ENCODE data around the gene TRAPPC10. TPM values are rescaled to one million over a fixed set of nuclear protein-coding genes. Genes with fewer than 3 reads are reported as not detected.

Gene TRAPPC10
- total and polyA plus RNA-seq, 7 donors = 8.4 to 27.3 (median 19.6) TPM

GRCh38 chr21:44046734-44047133, 34.6 kb downstream of the TRAPPC10 start:
- Histone ChIP-seq H3K4me1 (peaks cover 0 to 28% (median 12%) of the 10 kb centered on the region in 4 donors), H3K4me3 (no peak overlapping the region), H3K27me3 (no peaks in the 10 kb centered on the region), H3K27ac (no peak overlapping the region), H3K36me3 (peaks cover 0 to 6% (median 0%) of the 10 kb centered on the region in 4 donors), H3K9me3 (no peaks in the 10 kb centered on the region)
- 96 to 98% methylated on average over 18 of the region's 18 CpGs for WGBS, 2 donors
- DNase-seq = no peak
- no peak for TF ChIP-seq POLR2A (IDR thresholded peaks at IDR 0.05)
- TF ChIP-seq, protein P1, sequence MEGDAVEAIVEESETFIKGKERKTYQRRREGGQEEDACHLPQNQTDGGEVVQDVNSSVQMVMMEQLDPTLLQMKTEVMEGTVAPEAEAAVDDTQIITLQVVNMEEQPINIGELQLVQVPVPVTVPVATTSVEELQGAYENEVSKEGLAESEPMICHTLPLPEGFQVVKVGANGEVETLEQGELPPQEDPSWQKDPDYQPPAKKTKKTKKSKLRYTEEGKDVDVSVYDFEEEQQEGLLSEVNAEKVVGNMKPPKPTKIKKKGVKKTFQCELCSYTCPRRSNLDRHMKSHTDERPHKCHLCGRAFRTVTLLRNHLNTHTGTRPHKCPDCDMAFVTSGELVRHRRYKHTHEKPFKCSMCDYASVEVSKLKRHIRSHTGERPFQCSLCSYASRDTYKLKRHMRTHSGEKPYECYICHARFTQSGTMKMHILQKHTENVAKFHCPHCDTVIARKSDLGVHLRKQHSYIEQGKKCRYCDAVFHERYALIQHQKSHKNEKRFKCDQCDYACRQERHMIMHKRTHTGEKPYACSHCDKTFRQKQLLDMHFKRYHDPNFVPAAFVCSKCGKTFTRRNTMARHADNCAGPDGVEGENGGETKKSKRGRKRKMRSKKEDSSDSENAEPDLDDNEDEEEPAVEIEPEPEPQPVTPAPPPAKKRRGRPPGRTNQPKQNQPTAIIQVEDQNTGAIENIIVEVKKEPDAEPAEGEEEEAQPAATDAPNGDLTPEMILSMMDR (IDR thresholded peaks at IDR 0.05) = no peak
- TF ChIP-seq EP300 (IDR thresholded peaks at IDR 0.05) = no peak
- intact Hi-C loops (cut with DNase I) = no loop called here

DNA sequence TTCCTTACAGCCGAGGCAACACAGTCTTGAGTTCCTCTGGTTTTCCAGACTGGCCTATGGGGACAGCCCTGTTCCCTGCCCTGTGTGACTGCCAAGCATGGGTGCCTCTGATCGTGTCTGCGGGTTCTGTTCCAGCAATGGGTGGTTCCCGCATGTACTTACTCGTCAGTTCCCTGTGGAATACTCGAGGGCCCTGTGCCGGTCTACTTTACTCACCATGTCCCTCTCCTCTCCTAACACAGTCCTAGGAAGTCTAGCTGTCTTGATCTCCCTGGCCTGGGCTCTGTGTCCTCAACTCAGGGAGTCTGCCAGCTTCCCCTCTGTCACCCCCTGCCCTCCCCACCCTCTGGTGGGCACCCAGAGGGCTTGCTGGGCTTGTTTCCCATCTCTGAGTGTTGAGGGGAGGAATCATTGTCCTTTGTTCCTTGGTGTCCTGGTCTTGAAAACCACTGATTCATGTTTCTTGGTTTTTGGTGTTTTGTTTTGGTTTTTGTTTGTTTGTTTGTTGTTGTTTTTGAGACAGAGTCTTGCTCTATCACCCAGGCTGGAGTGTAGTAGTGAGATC, 36.0 kb downstream of the TRAPPC10 start:
- intact Hi-C loops (cut with DNase I) = no loop called here
- Histone ChIP-seq H3K27me3 (no peaks in the 10 kb centered on the region), H3K4me3 (no peak overlapping the region), H3K4me1 (peaks cover 0 to 42% (median 24%) of the 10 kb centered on the region in 4 donors), H3K27ac (no peak overlapping the region), H3K36me3 (peaks cover 0 to 6% (median 0%) of the 10 kb centered on the region in 4 donors), H3K9me3 (no peaks in the 10 kb centered on the region)
- DNase-seq = no peak
- 91 to 92% methylated on average over 7 of the region's 7 CpGs for WGBS, 2 donors
- TF ChIP-seq EP300 (IDR thresholded peaks at IDR 0.05) (no peak), POLR2AphosphoS5 (IDR thresholded peaks at IDR 0.05) (no peak)
- TF ChIP-seq, protein P1 (IDR thresholded peaks at IDR 0.05) = no peak

GRCh38 chr21:44049182-44049581, 37.1 kb downstream of the TRAPPC10 start:
- no peaks in the 10 kb centered on the region for H3K9me3 ChIP-seq
- no peak overlapping the region for H3K27ac ChIP-seq
- H3K36me3 ChIP-seq = peaks cover 0 to 3% (median 0%) of the 10 kb centered on the region in 4 donors
- no peak overlapping the region for H3K4me3 ChIP-seq
- peaks cover 0 to 46% (median 24%) of the 10 kb centered on the region in 4 donors for H3K4me1 ChIP-seq
- whole genome bisulfite sequencing, 2 donors = 81 to 89% methylated on average over 5 of the region's 5 CpGs
- DNase-seq = no peak
- H3K27me3 ChIP-seq = no peaks in the 10 kb centered on the region
- intact Hi-C loops (cut with DNase I) = no loop called here
- no peak for TF ChIP-seq POLR2AphosphoS5 (IDR thresholded peaks at IDR 0.05)
- TF ChIP-seq, protein P1 (IDR thresholded peaks at IDR 0.05) = no peak
- no peak for TF ChIP-seq POLR2A (IDR thresholded peaks at IDR 0.05)
- TF ChIP-seq EP300 (IDR thresholded peaks at IDR 0.05) = no peak

- intact Hi-C loops (cut with DNase I) = no loop called here
- peaks cover 0 to 47% (median 26%) of the 10 kb centered on the region in 4 donors for H3K4me1 ChIP-seq
- TF ChIP-seq, protein P1 (IDR thresholded peaks at IDR 0.05) = no peak
- TF ChIP-seq POLR2AphosphoS5 (IDR thresholded peaks at IDR 0.05) (no peak), POLR2A (IDR thresholded peaks at IDR 0.05) (no peak), EP300 (IDR thresholded peaks at IDR 0.05) (no peak)
- H3K9me3 ChIP-seq = no peaks in the 10 kb centered on the region
- 96 to 99% methylated on average over 3 of the region's 3 CpGs for WGBS, 2 donors
- H3K4me3 ChIP-seq = no peak overlapping the region
- no peaks in the 10 kb centered on the region for H3K27me3 ChIP-seq
- H3K27ac ChIP-seq = no peak overlapping the region
- H3K36me3 ChIP-seq = peaks cover 0 to 3% (median 0%) of the 10 kb centered on the region in 4 donors
- no peak for DNase-seq
Measured at GRCh38 chr21:44049606-44050005, 37.5 kb downstream of the TRAPPC10 start.

DNA sequence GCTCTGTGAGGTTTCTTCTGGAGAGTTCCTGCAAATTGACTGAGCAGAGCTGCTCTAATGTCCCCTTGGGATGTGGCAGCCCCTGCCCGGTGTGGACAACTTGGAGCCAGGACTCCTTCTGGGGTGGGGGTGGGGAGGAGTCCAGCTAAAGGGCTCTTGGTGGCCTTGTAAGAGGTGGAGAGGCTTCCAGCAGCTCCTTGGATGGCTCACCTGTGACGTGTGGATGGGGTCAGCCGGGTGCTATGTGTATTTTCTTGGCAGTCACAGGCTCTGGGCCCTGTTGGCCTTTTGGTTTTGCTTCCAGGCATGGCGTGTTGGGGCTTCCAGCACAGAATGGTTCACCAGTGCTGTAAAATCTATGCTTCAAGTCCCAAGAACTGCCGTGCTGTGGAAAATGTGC, 38.2 kb downstream of the TRAPPC10 start:
- Histone ChIP-seq H3K36me3 (peaks cover 0 to 3% (median 0%) of the 10 kb centered on the region in 4 donors), H3K4me1 (peaks cover 0 to 54% (median 29%) of the 10 kb centered on the region in 4 donors), H3K4me3 (no peak overlapping the region), H3K9me3 (no peaks in the 10 kb centered on the region), H3K27ac (peak overlapping the region in 1 of 4 donors; percentile 89), H3K27me3 (no peaks in the 10 kb centered on the region)
- intact Hi-C loops (cut with DNase I) = no loop called here
- TF ChIP-seq, protein P1 (IDR thresholded peaks at IDR 0.05) = no peak
- TF ChIP-seq POLR2A (IDR thresholded peaks at IDR 0.05) (no peak), EP300 (IDR thresholded peaks at IDR 0.05) (no peak), POLR2AphosphoS5 (IDR thresholded peaks at IDR 0.05) (no peak)
- WGBS, 2 donors = 92 to 94% methylated on average over 5 of the region's 5 CpGs
- DNase-seq = no peak
